RPMI7951 (cell line): ENCODE data around the gene SPESP1. TPM values are rescaled to one million over a fixed set of nuclear protein-coding genes. Genes with fewer than 3 reads are reported as not detected.
A peak's percentile ranks its signal among the peaks of the same experiment; 100 is the strongest.

Experiments
- DNase-seq: peaks from one replicate; pipeline ENCODE4 v3.0.0-alpha.2; 2012; ENCODE audit warnings: low read depth
- total RNA-seq: library from RNA; depleted of rRNA; stranded (reverse); fragments of >200 nt; shearing (Covaris generic); gene quantifications from 2 replicates; pipeline ENCODE4 v1.2.3, GENCODE V29; 2014; rRNA removed

SPESP1 gene
- 37.3 and 46.7 TPM in 2 replicates for total RNA-seq

DNA sequence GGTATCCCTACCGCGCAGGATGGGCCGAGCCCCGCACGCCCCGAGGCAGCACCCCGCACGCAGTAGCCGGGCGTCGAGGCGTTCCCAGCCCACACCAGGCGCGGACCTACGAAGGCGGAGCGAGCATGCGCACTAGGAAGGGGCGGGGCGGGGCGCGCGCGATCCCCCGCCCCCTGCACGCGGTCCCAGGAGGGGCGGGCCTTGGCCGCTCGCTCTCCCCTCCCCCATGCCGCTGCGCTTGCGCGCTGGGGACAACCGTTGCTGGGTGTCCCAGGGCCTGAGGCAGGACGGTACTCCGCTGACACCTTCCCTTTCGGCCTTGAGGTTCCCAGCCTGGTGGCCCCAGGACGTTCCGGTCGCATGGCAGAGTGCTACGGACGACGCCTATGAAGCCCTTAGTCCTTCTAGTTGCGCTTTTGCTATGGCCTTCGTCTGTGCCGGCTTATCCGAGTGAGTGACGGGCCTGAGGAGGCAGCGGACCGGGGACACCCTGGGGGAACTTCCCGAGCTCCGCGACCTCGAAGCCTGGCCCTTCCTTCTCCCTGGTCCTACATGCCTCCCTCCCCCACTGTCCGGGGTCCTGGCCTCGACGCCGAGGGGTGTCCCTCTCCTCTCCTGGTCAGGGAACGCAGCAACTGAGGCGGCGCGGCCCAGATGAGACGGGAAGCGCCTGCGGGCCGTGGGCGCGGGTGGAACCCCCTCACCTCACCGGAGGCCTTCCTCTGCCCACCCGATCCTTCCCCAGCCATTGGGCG is at the start of gene SPESP1:
Gene SPESP1 (plus strand): TSS at position 258 of the 755 bp plus-strand sequence. CDS start 129 bp downstream, at position 387.
- DNase-seq: peak; percentile 85

DNA sequence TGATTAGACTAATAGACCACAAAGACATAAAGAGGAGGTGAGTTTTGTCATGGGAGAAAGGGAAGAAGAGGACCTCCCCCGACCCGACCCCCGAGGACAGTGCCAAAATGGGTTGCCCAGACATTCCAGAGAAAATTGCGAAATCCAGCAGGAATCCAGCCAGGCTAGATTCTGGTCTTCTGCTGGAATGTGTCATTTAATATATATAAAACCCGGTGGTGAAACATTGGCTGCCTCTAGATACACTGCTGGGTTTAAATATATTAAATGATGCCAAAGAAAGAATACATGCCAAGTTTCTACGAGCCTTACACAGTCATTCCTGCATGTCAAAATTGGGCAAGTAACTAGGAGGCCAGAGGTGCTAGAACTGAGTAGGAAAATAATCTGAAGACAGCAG is 45.3 kb upstream of the SPESP1 start:
- peak; percentile 40 for DNase-seq

DNA sequence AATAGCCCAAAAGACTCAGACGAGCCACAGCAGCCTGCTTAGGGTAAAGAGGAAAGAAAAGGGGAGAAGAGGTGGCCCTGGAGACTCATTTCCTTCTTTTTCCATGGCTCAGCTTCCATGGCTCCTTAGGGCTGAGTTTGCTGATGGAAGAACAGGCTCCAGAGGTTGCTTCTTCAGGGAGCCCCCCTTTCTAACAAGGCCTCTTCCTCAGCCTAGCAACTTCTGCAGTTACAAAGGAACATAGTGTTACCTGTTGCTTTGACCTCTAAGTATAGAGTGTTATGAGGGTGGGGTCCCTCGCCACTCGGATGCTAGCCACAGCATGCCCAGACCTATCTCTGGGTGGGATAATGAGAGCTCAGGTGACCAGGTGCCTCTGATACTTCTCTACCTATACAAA is 43.2 kb upstream of the SPESP1 start:
- DNase-seq: no peak

DNA sequence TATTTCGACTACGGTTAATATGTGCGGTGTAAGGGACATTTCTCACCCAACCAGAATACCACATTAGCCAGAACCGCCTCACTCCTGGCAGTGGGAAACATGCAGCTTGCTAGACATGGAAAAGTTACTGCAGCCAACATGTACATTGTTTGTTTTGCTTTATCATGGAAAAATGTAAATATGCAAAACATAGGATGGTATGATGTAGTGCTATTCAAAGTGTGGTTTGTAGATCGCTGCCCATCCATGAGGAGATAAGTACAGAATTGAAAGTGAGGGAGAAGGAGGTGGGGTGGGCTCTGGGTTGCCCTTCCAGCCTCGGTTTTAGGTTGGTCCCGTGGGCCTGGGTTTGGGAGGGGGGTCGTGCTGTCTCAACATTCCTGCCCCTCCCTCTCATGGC is 42.5 kb upstream of the SPESP1 start:
- DNase-seq: no peak

DNA sequence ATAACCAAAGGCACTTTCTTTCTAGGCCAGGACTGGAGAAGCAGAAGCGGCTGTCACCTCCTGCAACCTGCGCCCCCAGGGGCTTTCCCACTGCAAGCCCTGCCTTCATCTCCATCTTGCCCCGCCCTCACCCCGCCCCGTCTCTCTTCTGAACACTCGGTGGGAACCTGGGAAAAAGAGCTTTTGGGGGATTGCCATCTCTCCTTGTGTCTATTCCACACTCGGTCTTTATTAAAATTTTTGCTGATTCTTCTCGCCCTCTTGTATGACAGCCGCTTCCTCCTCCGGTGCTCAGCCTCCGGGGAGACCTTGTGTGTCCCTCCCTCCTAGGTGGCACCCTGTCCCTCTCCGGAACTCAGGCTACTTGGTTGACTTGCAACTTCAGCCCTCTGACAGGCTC is 41.9 kb upstream of the SPESP1 start:
- DNase-seq: no peak

DNA sequence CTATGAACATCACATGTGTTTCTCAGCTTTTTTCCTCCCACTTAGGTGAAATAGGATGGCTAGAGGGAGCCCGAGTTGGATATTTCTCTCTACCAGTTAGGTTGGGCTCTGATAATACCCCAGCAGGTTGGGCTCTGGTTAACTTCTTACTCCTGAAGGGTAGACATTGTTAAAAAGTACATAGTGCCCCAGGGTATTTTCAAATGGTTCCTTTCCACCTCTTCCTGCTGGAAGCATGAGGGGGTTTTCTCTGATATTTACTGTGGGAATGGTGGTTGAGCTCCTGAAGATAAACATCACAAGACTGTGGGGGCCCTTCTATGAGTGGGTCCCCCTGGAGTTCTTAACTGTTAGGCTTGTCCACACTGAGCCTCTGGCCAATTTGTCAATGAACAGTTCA is 36.1 kb upstream of the SPESP1 start:
- no peak for DNase-seq

DNA sequence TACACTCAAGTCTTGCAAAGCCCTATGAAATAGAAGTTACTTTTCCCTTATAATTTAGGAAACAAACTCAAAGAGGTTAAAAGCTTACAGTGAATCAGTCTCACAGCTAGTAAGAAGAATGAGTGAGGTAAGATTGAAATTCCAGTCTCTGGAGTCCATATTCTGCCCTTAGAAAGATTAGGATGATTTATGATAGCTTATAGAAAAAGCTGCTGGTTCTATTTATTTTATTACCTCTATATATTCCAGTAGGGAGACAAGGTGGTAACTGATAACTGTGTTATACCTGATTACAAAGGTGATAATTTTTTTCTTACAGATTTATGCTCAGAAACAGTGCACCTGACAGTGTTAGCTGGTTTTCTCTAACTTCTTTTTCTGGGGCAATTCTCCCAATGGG is 34.1 kb upstream of the SPESP1 start:
- no peak for DNase-seq

DNA sequence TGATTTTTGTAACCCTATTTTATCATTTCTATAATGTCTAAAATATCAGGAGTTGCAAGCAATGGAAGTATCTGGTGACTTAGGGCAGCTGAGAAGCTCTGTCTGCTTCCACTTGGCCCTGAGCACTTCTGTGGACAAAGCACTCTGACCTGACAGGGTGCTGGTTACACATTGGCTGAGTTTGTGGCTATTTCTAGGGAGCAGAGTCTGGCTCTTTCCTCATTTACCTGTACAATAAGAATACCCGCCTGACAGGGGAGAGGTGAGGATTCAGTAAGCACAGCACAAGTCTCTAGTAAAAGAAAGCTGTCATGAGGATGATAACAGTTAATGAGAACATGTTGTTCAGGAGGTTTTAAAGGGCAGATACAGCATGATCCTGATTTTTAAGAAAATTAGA is 33.3 kb upstream of the SPESP1 start:
- no peak for DNase-seq

DNA sequence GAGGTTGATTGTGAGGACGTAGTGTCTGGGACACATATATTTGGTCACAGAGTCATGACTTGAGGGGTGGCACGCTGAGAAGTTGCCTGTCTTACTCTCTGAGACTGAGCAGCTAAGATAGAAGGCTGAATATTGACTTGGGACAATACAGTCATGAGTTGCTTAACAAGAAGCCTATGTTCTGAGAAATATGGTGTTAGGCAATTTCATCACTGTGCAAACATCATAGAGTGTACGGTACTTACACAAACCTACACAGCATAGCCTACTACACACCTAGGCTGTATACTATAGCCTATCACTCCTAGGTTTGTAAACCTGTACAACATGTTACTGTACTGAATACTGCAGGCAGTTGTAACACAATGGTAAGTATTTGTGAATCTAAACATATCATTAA is 30.3 kb upstream of the SPESP1 start:
- DNase-seq: no peak

DNA sequence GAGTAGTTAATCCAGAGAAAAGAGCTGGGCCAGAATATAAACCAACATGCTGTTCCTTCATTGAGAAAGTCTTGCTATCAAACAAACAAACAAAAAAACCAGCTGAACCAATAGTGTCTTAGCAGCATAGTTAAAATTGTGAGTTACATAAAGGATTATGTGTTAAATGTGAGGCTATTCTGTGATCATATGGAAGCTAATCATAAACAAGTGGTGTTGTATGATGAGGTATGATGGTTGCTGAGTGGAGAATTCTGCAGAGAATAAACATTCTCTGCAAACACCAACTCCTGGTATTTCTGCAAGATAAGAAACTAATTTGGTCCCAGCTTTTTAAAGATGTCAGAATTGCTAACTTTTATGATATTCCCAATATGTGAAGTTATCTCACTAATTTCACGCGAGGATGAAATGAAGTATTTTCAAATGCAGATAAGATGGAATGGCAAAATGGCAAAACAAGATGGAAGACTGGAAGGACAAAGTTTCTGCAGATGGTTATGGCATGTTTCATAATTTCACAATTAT is 22.9 kb upstream of the SPESP1 start:
- no peak for DNase-seq

DNA sequence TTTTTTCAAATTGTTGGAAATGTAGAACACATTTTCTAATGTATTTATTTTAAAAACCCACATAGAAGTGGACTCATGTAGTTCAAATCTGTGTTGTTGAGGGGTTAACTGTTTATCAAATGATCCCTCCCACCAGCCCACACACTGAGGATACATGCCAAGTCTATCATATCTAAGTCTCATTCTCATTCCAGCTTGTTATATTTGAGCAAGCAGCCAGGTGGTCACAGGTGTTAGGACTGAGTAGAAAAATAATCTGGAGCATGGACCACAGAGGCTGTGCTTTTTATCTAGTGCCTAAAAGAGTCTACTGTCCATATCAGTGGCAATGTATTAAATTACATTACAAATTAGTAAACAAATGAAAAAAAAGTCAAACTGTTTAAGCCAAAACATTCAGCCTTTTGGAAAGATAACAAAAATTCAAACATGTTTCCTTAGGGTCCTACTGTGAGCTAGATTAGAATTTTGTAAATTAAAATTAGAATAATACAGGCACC is 20.7 kb upstream of the SPESP1 start:
- DNase-seq: no peak

DNA sequence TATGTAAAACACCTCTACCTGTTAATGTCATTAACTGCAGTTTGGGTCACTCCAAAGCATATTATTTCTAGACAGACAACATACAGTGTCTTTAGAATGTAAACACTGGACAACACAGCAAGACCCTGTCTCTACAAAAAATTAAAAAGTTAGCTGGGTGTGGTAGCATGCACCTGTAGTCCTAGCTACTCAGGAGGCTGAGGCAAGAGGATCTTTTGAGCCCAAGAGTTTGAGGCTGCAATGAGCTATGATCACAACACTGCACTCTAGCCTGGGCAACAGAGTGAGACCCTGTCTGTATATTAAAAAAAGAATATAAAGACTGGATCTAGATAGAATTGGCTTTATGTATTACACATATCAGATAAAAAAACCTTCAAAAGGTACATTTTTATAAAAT is 20.0 kb upstream of the SPESP1 start:
- DNase-seq: no peak

DNA sequence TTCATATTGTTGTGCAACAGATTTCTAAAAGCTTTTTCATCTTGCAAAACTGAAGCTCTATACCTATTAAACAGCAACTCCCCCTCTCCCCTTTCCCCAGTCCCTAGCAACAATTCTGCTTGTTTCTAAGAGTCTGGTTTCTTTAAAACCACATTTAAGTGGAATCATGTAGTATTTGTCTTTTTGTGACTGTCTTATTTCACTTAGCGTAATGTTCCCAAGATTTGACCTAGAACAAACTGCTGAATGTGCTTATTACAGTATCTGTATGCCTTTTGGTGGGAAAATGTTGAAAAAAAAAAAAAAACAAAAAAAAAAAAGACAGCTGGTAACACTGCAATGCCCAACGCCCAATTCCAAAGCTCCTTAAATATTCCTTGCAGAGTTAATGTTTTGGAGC is 19.5 kb upstream of the SPESP1 start:
- DNase-seq: no peak

DNA sequence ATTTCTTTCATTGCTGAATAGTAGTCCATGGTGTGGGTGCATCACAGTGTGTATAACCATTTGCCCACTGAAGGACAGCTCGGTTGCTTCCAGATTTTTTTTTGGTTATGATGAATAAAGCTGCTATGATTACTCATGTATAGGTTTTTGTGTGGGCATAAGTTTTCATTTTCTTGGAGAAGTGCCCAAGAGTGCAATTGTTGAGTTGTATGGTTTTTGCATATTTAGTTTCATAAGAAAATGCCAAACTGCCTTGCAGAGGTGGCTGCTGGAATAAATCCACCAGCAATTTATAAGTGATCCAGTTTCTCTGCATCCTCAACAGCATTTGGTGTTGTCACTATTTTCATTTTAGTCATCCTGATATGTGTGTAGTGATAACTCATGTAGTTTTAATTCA is 8.4 kb upstream of the SPESP1 start:
- DNase-seq: no peak

DNA sequence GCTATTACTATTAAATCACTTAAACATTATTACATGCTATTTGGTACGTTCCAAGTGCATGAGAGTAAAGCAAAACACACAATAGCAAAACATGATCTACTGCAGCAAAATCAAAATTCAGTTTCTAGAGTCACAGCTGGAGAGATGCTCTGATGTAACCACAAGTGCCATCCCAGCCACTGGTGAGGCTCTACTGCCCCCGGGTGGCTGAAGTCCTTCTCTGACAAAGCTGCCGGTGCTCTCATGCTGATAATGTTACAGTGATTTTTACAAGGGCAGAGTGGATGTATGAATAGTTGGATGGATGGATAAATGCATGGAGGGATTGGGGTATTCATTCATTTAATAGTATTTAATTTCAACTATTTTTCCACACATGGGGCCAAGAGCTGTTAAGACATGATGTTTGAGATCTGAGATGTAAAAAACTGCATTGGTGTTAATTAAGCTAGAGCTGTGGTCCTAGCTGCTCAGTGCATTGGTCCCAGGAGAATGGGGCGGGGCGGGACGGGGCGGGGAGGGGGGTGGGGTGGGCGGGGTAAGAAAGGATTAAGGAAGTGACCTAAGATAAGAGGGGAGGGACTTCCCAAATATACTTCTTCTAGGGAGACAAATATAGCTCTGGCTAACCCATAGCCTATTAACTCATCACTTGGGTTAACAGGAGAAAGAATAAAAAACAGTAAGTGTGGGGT is 5.3 kb upstream of the SPESP1 start:
- DNase-seq: peak; percentile 80

DNA sequence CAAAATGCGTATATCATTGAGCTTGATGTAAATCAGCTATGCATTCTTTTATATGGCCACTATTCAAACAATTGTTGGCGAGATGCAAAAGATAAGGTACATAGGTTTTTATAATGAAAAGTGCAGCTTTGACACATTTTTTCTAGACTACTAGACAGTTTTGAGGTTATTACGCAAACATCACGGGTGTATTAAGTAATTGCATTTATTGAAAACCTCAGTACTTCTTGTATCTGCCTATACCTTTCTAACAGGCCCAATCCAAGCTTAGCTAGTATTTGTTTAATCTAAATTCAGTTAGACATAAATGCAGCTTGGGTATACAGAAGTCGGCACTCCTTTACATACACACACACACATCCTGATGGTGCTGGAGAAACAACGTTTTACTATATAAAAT is 2.7 kb downstream of the SPESP1 start:
- no peak for DNase-seq

DNA sequence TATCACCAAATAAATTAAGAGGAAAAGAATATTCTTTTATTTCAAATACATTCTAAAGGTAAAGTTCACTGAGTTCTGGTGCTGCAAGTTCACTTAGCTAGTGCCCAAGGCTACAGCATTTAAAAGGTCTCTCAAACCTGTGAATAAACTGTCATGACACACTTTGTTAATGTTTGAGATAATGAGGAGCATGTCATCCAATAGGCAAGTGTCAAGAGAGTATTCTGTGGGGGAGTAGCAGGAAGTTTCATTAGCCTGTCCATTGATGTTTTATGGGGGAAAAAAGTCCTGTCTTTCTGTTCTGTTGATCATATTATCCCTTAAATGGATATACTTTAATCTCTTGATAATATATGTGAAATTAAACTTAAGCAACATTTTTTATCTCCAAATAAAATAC is 4.0 kb downstream of the SPESP1 start:
- DNase-seq: no peak

DNA sequence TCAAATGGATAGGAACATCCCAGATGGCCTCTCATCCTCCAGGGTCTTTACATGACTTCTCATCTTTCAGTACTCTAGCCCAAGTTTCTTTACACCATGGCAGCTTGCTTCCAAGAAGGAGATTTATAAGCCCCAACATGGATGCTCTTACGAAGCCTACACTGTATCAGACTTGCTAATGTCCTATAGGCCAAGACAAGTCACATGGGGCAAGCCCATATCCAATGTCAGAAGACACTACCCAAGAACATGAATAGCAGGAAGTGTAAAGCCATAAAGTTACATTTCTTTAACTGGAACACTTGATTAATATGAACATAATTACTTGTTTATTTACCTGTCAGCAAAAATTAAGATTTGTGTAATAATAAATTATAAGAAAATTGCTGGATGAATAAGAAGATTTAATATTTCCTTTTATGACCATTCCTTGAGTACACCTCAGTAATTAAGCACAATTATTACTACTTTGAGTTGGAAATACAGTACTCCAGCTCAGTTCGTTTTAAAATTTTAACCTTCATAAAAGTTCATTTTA is 5.1 kb downstream of the SPESP1 start:
- DNase-seq: no peak

DNA sequence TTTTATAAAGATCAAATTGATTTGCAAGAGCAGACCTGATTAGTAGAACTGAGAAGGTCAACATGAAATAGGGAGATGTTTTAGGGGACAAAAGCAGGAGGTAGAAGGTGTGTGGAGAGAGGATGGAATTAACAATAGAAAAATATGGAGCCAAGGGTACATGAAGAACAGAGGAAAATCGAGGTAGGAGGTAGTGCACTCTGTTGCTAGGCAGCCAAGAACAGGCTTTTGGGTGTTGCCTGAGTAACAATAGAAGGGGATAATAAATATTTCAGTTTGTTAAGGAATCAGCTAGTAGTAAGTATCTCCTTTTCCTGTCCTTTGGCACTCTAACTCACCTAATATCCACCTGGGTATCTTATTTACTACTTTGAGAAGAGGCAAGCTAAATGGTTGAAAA is 9.2 kb downstream of the SPESP1 start:
- no peak for DNase-seq

DNA sequence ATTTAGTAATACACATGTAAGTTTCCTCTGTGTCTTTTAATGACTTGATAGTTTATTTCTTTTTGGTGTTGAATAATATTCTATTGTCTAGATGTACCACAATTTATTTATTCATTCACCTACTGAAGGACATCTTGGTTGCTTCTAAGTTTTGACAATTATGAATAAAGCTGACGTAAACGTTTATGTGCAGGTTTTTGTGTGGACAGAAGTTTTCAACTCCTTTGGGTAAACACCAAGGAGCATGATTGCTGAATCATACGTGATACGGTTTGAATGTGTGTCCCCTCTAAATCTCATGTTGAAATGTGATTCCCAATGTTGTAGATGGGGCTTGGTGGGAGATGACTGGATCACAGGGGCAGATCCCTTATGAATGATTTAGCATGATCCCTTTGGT is 21.5 kb downstream of the SPESP1 start:
- DNase-seq: no peak

DNA sequence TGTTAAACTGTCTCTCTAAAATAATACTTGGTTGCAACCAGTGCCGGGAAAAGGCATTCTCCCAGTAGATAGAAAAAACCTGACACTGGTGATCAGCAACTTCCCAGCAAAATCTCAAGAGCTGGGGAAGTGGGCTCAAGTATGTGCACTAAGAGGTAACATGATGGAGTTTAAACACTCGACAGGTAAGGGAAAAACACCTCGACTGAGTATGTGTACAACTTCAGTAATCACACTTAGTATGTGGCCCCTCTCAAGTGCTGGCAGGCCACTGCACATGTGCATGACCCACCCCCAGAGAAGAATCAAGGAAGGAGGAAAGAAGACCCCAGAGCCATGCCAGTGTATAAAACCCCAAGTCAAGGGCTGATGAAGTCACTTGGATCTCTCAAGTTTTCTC is 27.4 kb downstream of the SPESP1 start:
- DNase-seq: no peak

DNA sequence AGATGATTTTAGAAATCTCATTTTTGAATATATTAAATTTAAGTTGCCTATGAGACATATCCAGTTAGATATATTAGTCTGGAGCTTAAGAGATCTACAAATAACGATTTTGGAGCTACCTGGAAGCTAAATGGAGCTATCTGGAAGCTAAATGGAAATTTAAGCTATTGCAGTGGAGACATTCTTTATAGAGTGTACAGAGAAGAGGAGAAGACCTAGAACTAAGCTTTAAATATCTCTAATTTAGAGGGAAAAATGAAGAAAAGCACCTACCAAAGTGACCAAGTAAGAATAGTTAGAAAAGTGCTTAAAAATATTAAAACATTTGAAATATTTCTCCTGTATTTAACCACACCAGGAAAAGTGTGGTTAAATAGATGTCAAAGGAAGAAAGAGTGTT is 28.3 kb downstream of the SPESP1 start:
- DNase-seq: no peak

DNA sequence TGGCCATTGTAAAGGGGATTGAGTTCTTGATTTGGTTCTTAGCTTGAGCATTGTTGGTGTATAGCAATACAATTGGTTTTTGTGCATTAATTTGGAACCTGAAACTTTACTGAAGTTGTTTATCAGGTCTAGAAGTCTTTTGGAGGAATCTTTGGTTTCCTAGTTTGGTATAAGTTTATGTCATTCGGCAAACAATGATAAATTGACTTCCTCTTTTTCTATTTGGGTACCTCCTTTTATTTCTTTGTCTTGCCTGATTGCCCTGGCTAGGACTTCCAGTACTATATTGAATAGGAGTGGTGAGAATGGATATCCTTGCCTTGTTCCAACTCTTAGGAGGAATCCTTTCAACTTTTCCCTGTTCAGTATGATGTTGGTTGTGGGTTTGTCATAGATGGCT is 32.1 kb downstream of the SPESP1 start:
- no peak for DNase-seq
